Measurements from ENCODE around the gene EFHC2.

Gene EFHC2

DNA sequence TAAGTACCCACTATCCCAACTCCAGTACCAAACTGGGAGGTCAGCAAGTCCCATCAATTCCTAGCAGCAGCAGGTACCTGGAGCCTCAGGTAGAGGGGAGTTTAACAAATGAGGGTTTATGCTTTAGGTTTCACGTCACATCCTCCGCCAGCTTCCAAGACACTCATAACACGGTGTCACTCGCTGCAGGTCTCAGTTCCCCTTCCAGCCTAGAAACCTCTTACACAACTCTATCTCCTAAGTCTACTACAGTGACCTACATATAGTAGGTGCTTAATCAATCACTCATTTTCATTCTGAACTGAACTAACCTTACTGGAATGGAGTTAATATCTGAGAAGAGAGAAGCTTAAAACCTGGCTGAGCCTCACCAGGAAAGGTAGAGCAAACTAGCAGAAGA, 96.0 kb downstream of the EFHC2 start:
- DNase-seq (ENCODE audit: low spot score) = no peak
- TF ChIP-seq, protein P1, sequence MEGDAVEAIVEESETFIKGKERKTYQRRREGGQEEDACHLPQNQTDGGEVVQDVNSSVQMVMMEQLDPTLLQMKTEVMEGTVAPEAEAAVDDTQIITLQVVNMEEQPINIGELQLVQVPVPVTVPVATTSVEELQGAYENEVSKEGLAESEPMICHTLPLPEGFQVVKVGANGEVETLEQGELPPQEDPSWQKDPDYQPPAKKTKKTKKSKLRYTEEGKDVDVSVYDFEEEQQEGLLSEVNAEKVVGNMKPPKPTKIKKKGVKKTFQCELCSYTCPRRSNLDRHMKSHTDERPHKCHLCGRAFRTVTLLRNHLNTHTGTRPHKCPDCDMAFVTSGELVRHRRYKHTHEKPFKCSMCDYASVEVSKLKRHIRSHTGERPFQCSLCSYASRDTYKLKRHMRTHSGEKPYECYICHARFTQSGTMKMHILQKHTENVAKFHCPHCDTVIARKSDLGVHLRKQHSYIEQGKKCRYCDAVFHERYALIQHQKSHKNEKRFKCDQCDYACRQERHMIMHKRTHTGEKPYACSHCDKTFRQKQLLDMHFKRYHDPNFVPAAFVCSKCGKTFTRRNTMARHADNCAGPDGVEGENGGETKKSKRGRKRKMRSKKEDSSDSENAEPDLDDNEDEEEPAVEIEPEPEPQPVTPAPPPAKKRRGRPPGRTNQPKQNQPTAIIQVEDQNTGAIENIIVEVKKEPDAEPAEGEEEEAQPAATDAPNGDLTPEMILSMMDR (IDR thresholded peaks at IDR 0.05; ENCODE audit: extremely low read depth, missing control alignments) = no peak

GRCh38 chrX:44246826-44247225, 96.6 kb downstream of the EFHC2 start:
- TF ChIP-seq, protein P1 (IDR thresholded peaks at IDR 0.05; ENCODE audit: extremely low read depth, missing control alignments) = no peak
- no peak for DNase-seq (ENCODE audit: low spot score)

DNA sequence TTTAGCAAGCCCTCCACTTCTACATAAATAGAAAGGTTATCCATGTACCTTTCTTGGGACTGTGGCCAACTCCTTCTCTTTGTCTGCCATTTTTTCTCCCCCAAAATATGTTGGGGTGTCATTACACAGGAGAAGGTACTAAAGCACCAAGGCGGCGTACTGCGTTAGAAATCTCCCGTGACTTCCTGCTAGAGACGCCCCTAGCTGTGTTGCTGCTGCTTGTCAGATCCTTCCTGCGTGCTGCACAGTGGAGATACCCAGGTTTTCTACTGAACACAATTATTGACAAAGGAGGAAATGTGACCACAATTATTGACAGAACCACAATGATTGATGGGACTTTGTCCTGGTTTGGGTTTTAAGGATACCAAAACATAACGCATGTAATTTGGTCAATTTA, 97.7 kb downstream of the EFHC2 start:
- DNase-seq (ENCODE audit: low spot score) = no peak
- TF ChIP-seq, protein P1 (IDR thresholded peaks at IDR 0.05; ENCODE audit: extremely low read depth, missing control alignments) = no peak

- TF ChIP-seq, protein P1 (IDR thresholded peaks at IDR 0.05; ENCODE audit: extremely low read depth, missing control alignments) = peak; percentile 6
- no peak for DNase-seq (ENCODE audit: low spot score)
These were observed 99.5 kb downstream of the EFHC2 start for GRCh38 chrX:44244008-44244407.

DNA sequence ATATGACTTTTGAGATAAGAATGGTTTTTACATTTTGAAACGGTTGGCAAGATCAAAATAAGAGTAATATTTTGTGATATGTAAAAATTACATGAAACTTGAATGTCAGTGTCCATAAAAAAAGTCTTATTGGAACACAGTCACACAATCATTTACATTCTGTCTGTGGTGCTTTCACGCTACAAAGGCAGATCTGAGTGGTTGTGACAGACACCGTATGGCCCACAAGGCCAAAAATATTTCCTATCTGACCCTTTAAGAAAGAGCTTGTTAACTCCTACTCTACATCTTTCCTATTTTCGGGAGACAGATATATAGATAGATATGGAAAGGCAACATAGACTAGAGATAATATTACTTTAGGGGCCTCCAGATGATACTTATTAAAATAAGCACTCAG, 101.9 kb downstream of the EFHC2 start:
- TF ChIP-seq, protein P1 (IDR thresholded peaks at IDR 0.05; ENCODE audit: extremely low read depth, missing control alignments) = no peak
- no peak for DNase-seq (ENCODE audit: low spot score)

DNA sequence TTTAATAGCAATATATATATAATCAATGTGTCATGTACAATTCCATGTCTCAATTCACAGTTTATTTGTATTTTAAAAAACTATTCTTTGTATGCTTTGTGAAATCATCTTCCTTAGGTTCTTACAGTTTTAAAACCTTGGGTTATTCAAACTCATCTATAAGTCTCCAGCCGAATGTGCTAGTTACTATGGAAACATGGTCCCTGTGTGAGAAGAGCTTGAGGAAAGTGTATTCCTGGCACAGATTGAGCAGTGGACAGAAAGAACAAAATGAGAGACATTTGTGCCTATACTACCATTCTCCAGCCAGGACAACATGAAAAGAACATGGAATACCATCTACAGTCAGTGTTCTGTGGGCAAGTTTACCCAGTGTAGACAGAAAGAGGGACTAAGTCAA, 103.4 kb downstream of the EFHC2 start:
- TF ChIP-seq, protein P1 (IDR thresholded peaks at IDR 0.05; ENCODE audit: extremely low read depth, missing control alignments) = no peak
- no peak for DNase-seq (ENCODE audit: low spot score)

DNA sequence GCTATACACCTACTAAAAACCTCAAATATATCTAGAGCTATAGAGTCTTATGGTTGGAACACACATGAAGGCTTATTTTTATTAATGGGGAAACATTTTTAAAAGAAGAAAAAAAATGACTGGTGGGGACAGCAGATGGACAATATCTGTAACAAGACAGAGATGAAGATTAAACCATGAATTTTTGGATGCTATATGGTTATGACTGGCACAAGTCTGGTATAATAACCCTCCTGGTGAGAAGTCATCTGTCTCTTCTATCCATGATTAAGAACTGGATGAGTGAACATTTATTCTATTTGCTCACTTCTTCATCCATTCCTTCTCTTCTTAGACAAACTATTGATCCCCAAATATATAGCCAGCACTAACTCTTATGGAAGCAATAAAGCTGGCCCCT, 104.4 kb downstream of the EFHC2 start:
- TF ChIP-seq, protein P1 (IDR thresholded peaks at IDR 0.05; ENCODE audit: extremely low read depth, missing control alignments) = no peak
- no peak for DNase-seq (ENCODE audit: low spot score)
